GM12878 (cell line): ENCODE data around the gene EFCC1. TPM values are rescaled to one million over a fixed set of nuclear protein-coding genes. Genes with fewer than 3 reads are reported as not detected.

Experiments
- ATAC-seq: fragments of 200-7000 bp; cut with Tn5 transposase; 3 replicates; pipeline ENCODE4 v1.9.1; 2020; ENCODE audit warnings: mild to moderate bottlenecking, moderate library complexity
- BruUV-seq: library from RNA; stranded (reverse); fragments of 400-500 nt; replicated peaks from 2 replicates; lab custom pipeline; 2021; lab: Mats Ljungman, UMichigan
- CTCF ChIA-PET: fragments of 300-600 bp; sonication (Branson Sonifier 250); formaldehyde crosslinking; extraction: SDS; loops from one replicate; lab custom pipeline; 2021; ENCODE audit warnings: inconsistent platforms; lab: Yijun Ruan, JAX
- POLR2A ChIA-PET: fragments of 350-600 bp; formaldehyde crosslinking; extraction: SDS; loops from one replicate; lab custom pipeline; 2021; ENCODE audit warnings: inconsistent platforms; lab: Charles Lee
- RAD21 ChIA-PET: fragments of 300-600 bp; sonication (Branson Sonifier 250); formaldehyde crosslinking; loops from one replicate; lab custom pipeline; 2023; ENCODE audit warnings: antibody characterized with exemption; ENCODE audit not compliant: unreplicated experiment; lab: Charles Lee
- SMC1A ChIA-PET: fragments of 300-600 bp; sonication (Branson Sonifier 250); formaldehyde crosslinking; loops from one replicate; lab custom pipeline; 2023; ENCODE audit not compliant: unreplicated experiment, uncharacterized antibody; lab: Charles Lee
- DNase-seq: peaks from one replicate; pipeline ENCODE4 v3.0.0-alpha.2; 2011; ENCODE audit warnings: low read depth, low spot score
- FAIRE-seq: peaks from 3 replicates; lab custom pipeline; 2011; peaks lifted over from hg19 to GRCh38; lab: Jason Lieb, UNC
- H2AFZ ChIP-seq: 2 replicates; pipeline ENCODE4 v1.6.0; 2011; ENCODE audit warnings: low read depth, low read length, control low read depth; ENCODE audit not compliant: control insufficient read depth
- H3K27ac ChIP-seq: 2 replicates; pipeline ENCODE4 v1.5.1; 2011; ENCODE audit warnings: control low read depth; ENCODE audit not compliant: control insufficient read depth, insufficient read depth
- H3K27me3 ChIP-seq, 2 experiments: replicated peaks in 1 of 2; 2 replicates each; pipeline versions ENCODE4 v1.6.0 to v1.6.1; 2011; ENCODE audit warnings: low read length in 1 of 2; ENCODE audit not compliant: control insufficient read depth in 2 of 2, insufficient read depth in 2 of 2
- H3K36me3 ChIP-seq, 2 experiments: 2 replicates each; pipeline ENCODE4 v1.5.1; 2011; ENCODE audit warnings: low read length in 1 of 2; ENCODE audit not compliant: control insufficient read depth in 2 of 2, insufficient read depth in 2 of 2
- H3K4me1 ChIP-seq: 2 replicates; pipeline ENCODE4 v1.6.1; 2011; ENCODE audit warnings: mild to moderate bottlenecking, low read length, moderate library complexity, mixed read lengths; ENCODE audit not compliant: control insufficient read depth, insufficient read depth
- H3K4me2 ChIP-seq: 2 replicates; pipeline ENCODE4 v1.6.0; 2011; ENCODE audit warnings: control low read depth; ENCODE audit not compliant: control insufficient read depth, insufficient read depth
- H3K4me3 ChIP-seq: fragments of 200-600 bp; sonication (generic); 2 replicates; pipeline ENCODE4 v1.5.1; 2016
- H3K79me2 ChIP-seq: 2 replicates; pipeline ENCODE4 v1.6.0; 2011; ENCODE audit warnings: low read length; ENCODE audit not compliant: control insufficient read depth, insufficient read depth
- H3K9ac ChIP-seq: 2 replicates; pipeline ENCODE4 v1.8.0; 2011; ENCODE audit warnings: low read length, control low read depth, mixed read lengths; ENCODE audit not compliant: control insufficient read depth, insufficient read depth
- H3K9me3 ChIP-seq: replicated peaks from 3 replicates; pipeline ENCODE4 v1.5.1; 2011; ENCODE audit warnings: mild to moderate bottlenecking, low read length; ENCODE audit not compliant: control insufficient read depth, insufficient read depth
- H4K20me1 ChIP-seq: 2 replicates; pipeline ENCODE4 v1.6.0; 2011; ENCODE audit not compliant: control insufficient read depth, insufficient read depth
- EZH2 ChIP-seq: IDR thresholded peaks from 2 replicates; pipeline ENCODE4 v1.6.1; 2012; ENCODE audit warnings: low read depth, mild to moderate bottlenecking, control low read depth, inconsistent platforms, low read length, borderline replicate concordance; ENCODE audit not compliant: control insufficient read depth
- MTA2 ChIP-seq: fragments of 450-650 bp; IDR thresholded peaks from 2 replicates; pipeline ENCODE4 v1.6.1; 2016; ENCODE audit warnings: low read depth, mild to moderate bottlenecking, moderate library complexity
- POU2F2 ChIP-seq: IDR thresholded peaks from 3 replicates; pipeline ENCODE4 v1.6.1; 2011; ENCODE audit warnings: low read depth, mild to moderate bottlenecking, low read length, borderline replicate concordance
- ZNF217 ChIP-seq: fragments of 450-650 bp; IDR thresholded peaks from 2 replicates; pipeline ENCODE4 v1.6.1; 2017; ENCODE audit warnings: antibody characterized with exemption, mild to moderate bottlenecking
- WGBS: methylation state at CpG from one replicate; pipeline ENCODE4 v1.1.6; 2016; ENCODE audit warnings: low lambda C conversion rate; ENCODE audit not compliant: insufficient replicate concordance, insufficient coverage; ENCODE audit errors: missing lambda C conversion rate; 5-methylcytosine and 5-hydroxymethylcytosine counted together
- in situ Hi-C: fragments of 300-500 bp; cut with MboI; formaldehyde crosslinking; loops from 9 replicates; pipeline ENCODE4 v1.14.3; 2018; ENCODE audit warnings: mixed read lengths
- intact Hi-C: fragments of 100-400 bp; cut with micrococcal nuclease; formaldehyde crosslinking; loops from one replicate; pipeline ENCODE4 v1.14.2; 2022; ENCODE audit not compliant: unreplicated experiment
- polyA plus RNA-seq, 11 experiments: library from polyadenylated mRNA; depleted of rRNA in 4 of 11; unstranded in 6 of 11; stranded (reverse) in 5 of 11; fragments of >200 nt; fragmentation: Nextera tagmentation in 4 of 11; fragmentation: Illumina TruSeq in 1 of 11; extraction: Ambion mirVana in 4 of 11; extraction: Trizol in 1 of 11; gene quantifications; 1 replicate in 1 of 11; 2 replicates in 10 of 11; pipeline versions ENCODE4 v1.2.1 to v1.2.3, GENCODE V29; 2011 to 2016; ENCODE audit warnings: inconsistent platforms in 2 of 11, missing spikeins in 2 of 11, low read depth in 1 of 11
- total RNA-seq, 4 experiments: library from RNA; depleted of rRNA in 3 of 4; stranded (reverse); fragments of >200 nt in 3 of 4; fragmentation: Illumina TruSeq in 1 of 4; extraction: Trizol in 1 of 4; gene quantifications; 2 replicates each; pipeline versions ENCODE4 v1.2.1 to v1.2.3, GENCODE V29; 2013 to 2021
- TF ChIP-seq, protein P1 (sequence below): fragments of 450-650 bp; formaldehyde crosslinking; IDR thresholded peaks from 2 replicates; pipeline ENCODE4 v1.4.0; 2022; ENCODE audit warnings: mild to moderate bottlenecking, moderate library complexity

The EFCC1 gene
- total and polyA plus RNA-seq, 10 of the 15 experiments (the other 5 are each of a cell fraction or from before 2014, with no cell fraction given) = not detected

DNA sequence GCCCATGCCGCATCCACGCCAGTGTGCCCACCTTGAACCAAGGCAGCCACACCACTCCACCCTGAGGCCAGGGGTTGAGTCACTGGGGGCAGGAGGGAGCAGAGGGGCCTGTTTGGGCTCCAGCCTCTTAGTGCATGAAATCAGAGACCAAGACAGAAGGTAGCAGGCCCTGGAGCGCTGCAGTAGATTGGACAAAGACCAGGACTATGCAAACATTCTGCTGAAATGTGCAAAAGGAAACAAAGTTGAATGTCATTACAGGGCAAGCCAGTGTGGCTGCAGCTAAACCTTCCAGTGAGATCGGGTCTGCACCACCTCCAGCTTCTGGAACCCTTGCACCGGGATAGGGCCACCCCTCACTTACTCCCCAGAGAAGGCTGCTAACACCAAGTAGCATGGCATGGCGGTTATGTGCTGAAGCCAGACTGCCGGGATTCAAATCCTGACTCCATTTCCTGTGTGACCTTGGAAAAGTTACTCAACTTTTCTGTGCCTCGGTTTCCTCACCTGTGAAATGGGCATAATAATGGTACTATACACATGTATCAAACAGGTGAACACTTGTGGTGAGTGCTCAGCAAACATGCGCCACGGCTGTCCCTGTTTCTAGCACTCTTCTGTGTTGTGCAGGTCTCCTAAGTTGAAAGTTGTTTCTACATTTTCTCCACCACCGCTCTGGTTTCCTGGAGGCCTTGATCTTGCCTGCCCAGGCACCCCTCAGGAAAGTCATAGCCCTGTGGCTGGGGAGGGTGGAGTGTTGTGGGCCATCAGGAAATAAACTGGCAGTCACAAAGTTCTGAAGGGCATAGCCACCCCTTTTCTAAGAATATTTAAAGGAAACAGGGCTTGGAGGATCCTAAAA is 34.5 kb downstream of the EFCC1 start:
- H4K20me1 ChIP-seq = no peaks in the 10 kb centered on the region

DNA sequence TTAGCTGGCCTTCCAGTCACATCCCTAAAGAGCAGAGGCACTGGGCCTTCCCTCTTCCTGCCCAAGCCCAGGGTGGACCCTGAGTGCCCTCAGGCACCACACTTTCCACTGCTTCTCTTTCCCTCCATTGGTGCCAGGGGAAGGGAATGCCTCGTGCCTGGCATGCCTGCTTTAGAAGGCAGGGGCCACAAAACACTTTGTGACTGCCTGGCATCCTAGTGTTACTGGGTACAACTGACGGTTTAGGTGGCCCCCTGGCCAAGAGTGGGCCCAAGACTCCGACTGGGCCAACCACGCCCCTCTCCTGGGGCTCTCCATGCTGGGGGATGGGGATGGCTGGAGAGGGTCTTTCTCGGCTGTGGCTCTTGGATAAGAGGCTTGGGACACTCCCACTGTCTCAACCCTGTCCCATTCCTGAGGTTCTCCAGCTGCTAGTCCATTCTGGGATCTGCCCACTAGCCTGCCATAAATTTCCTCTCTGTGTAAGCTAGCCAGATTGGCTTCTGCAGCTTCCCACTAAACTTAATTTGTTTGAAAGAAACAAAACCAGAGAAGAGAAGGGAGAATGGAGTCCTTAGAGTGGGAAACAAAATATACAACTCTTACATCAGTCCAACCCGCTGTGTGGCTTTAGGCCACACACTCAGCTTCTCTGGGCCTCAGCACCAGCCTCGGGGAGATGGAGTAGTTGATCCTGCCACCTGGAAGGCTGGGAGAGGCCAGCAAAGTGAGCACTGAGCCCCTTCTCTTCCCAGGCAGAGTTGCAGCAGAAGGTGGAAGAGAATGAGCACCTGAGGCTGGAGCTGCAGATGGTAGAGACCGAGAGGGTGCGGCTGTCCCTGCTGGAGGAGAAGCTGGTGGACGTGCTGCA is 35.4 kb downstream of the EFCC1 start:
- H3K4me3 ChIP-seq = no peak overlapping the region
- ChIA-PET SMC1A (no interaction called here), POLR2A (interaction anchor here (0.6 kb wide), 1 partner anchor 85 kb away, joined by 4 read pairs; the partner anchor contains the start of gene RAB43), CTCF (interaction anchor here (0.6 to 2.1 kb wide), 5 partner anchors 10 to 66 kb away, joined by 3 to 9 read pairs (median 3); no protein-coding TSS in a partner anchor), RAD21 (interaction anchor here (0.6 kb wide), 1 partner anchor 353 kb away, joined by 3 read pairs; no protein-coding TSS in a partner anchor)
- in situ Hi-C loops (no loop called here), intact Hi-C loops (no loop called here)
- 22% methylated on average over 10 of the region's 10 CpGs for WGBS
- H3K36me3 ChIP-seq = no peaks in the 10 kb centered on the region
- DNase-seq = no peak
- H3K4me2 ChIP-seq = no peak overlapping the region
- H3K27me3 ChIP-seq = no peaks in the 10 kb centered on the region; a peak in 2 of 4 replicates
- no peaks in the 10 kb centered on the region for H3K4me1 ChIP-seq
- no peak for TF ChIP-seq MTA2
- TF ChIP-seq, protein P1, sequence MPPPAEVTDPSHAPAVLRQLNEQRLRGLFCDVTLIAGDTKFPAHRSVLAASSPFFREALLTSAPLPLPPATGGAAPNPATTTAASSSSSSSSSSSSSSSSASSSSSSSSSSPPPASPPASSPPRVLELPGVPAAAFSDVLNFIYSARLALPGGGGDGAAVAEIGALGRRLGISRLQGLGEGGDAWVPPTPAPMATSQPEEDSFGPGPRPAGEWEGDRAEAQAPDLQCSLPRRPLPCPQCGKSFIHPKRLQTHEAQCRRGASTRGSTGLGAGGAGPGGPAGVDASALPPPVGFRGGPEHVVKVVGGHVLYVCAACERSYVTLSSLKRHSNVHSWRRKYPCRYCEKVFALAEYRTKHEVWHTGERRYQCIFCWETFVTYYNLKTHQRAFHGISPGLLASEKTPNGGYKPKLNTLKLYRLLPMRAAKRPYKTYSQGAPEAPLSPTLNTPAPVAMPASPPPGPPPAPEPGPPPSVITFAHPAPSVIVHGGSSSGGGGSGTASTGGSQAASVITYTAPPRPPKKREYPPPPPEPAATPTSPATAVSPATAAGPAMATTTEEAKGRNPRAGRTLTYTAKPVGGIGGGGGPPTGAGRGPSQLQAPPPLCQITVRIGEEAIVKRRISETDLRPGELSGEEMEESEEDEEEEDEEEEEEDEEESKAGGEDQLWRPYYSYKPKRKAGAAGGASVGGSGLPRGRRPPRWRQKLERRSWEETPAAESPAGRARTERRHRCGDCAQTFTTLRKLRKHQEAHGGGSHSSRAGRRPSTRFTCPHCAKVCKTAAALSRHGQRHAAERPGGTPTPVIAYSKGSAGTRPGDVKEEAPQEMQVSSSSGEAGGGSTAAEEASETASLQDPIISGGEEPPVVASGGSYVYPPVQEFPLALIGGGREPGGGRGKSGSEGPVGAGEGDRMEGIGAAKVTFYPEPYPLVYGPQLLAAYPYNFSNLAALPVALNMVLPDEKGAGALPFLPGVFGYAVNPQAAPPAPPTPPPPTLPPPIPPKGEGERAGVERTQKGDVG (CRISPR knock-in tag) = no peak
- TF ChIP-seq POU2F2 = no peak
- no peak for TF ChIP-seq ZNF217
- H4K20me1 ChIP-seq = no peaks in the 10 kb centered on the region
- no peak overlapping the region for H3K27ac ChIP-seq
- no peaks in the 10 kb centered on the region for H3K9me3 ChIP-seq
- BruUV-seq = no TSS peak
- H3K79me2 ChIP-seq = no peaks in the 10 kb centered on the region
- no peak overlapping the region for H2AFZ ChIP-seq
- no peak for ATAC-seq
- no peak overlapping the region for H3K9ac ChIP-seq
- no peak for FAIRE-seq

More for the DNA sequence above, 34.5 kb downstream of the EFCC1 start:
- no peak for TF ChIP-seq EZH2
- no TSS peak for BruUV-seq
- RAD21 ChIA-PET = interaction anchor here (0.6 kb wide), 1 partner anchor 352 kb away, joined by 3 read pairs; no protein-coding TSS in a partner anchor
- CTCF ChIA-PET = interaction anchor here (0.6 to 1.2 kb wide), 2 partner anchors 9 to 65 kb away, joined by 3 read pairs; no protein-coding TSS in a partner anchor
- SMC1A ChIA-PET = no interaction called here
- in situ Hi-C loops (no loop called here), intact Hi-C loops (no loop called here)
- FAIRE-seq = no peak
- H3K36me3 ChIP-seq = no peaks in the 10 kb centered on the region
- no peak overlapping the region for H2AFZ ChIP-seq
- H3K4me1 ChIP-seq = no peaks in the 10 kb centered on the region
- H3K27me3 ChIP-seq = no peaks in the 10 kb centered on the region; a peak in 2 of 4 replicates
- H3K4me3 ChIP-seq = no peak overlapping the region
- no peaks in the 10 kb centered on the region for H3K9me3 ChIP-seq
- no peak for ATAC-seq
- no peaks in the 10 kb centered on the region for H3K79me2 ChIP-seq
- no peak overlapping the region for H3K27ac ChIP-seq
- POLR2A ChIA-PET = no interaction called here
- 46% methylated on average over 11 of the region's 11 CpGs for WGBS
- DNase-seq = no peak
- H3K9ac ChIP-seq = no peak overlapping the region
- H3K4me2 ChIP-seq = no peak overlapping the region
